ENCODE data around the gene SLC25A29. TPM values are rescaled to one million over a fixed set of nuclear protein-coding genes. Genes with fewer than 3 reads are reported as not detected.

Gene SLC25A29
- total and polyA plus RNA-seq, 2 donors from 2014 or later = 88.5 to 152 TPM

DNA sequence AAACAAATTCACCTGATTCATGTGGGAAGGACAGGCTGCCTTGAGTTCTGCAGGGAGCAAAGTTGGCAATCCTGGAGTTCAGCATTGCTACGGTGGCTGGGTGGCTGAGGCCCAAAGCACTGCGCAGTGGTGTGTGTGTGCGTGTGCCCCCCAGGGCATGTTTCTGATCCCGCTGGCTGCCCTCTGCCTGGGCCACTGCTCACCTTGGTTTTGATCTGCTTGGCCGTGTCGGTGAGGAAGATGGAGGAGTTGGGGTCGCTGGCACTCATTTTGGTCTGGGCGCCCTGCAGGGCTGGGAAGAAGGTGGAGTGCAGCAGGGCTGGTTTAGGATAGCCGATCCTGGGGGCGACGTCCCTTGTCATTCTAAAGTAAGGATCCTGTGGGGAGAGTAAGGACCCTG lies 36.0 kb upstream of the SLC25A29 start:
- Histone ChIP-seq H3K4me1 (ENCODE audit: control insufficient read depth in 2 of 3, insufficient read depth in 2 of 3, low read depth in 1 of 3, low read length in 3 of 3) (peaks cover 0 to 9% (median 0%) of the 10 kb centered on the region in 3 donors), H3K4me3 (ENCODE audit: low read length in 3 of 3) (no peak overlapping the region), H3K36me3 (ENCODE audit: control insufficient read depth in 2 of 3, insufficient read depth in 3 of 3, low read length in 3 of 3) (peaks cover 0 to 10% (median 8%) of the 10 kb centered on the region in 3 donors), H3K27me3 (ENCODE audit: control insufficient read depth, insufficient read depth, low read length) (no peaks in the 10 kb centered on the region), H3K9ac (ENCODE audit: low read length in 3 of 3) (no peak overlapping the region), H3K9me3 (ENCODE audit: control insufficient read depth in 2 of 3, insufficient read depth in 1 of 3, low read length in 3 of 3) (no peaks in the 10 kb centered on the region), H3K27ac (ENCODE audit: low read depth in 2 of 2, low read length in 2 of 2) (no peak overlapping the region)
- intact Hi-C loops (cut with DNase I) = no loop called here
- FAIRE-seq (no peak), DNase-seq (peak in 2 of 5 donors; percentile 38 to 46)
- TF ChIP-seq, protein P1, sequence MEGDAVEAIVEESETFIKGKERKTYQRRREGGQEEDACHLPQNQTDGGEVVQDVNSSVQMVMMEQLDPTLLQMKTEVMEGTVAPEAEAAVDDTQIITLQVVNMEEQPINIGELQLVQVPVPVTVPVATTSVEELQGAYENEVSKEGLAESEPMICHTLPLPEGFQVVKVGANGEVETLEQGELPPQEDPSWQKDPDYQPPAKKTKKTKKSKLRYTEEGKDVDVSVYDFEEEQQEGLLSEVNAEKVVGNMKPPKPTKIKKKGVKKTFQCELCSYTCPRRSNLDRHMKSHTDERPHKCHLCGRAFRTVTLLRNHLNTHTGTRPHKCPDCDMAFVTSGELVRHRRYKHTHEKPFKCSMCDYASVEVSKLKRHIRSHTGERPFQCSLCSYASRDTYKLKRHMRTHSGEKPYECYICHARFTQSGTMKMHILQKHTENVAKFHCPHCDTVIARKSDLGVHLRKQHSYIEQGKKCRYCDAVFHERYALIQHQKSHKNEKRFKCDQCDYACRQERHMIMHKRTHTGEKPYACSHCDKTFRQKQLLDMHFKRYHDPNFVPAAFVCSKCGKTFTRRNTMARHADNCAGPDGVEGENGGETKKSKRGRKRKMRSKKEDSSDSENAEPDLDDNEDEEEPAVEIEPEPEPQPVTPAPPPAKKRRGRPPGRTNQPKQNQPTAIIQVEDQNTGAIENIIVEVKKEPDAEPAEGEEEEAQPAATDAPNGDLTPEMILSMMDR (IDR thresholded peaks at IDR 0.05; ENCODE audit: borderline replicate concordance, extremely low read depth, insufficient read depth) = no peak

DNA sequence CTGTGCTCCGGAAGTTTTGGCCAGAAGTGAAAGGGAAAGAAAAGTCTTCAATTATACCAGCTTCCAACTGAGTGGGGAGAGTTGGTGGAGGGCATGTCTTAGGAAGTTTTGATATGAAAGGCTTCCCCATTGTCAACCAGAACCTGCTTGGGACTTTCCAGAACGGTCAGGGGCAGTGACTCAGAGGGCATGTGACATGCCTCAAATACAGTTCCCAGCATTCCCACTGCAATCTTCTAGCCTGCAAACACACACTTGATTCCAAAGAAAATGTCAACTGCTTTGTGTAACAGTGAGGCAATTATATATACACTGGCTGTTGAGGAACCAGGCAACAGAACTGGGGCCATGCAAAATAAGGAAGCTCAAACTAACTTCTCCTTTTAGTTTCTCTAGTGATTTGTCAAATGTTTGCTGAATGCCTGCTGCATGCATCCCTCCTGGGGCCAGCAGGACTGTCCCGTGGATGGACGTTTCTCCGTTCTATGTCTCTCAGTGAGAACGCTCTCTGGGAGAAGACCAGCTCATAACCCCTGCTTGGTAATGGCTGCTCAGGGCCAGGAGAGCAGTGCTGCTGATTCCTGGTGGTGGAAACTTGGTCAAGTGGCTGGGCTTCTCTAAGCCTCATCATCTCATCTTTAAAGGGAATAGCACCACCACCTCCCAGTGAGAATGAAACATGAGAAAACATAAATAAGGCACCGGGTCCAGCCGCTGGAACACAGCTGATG lies 35.2 kb upstream of the SLC25A29 start:
- Histone ChIP-seq H3K27me3 (ENCODE audit: control insufficient read depth, insufficient read depth, low read length) (no peaks in the 10 kb centered on the region), H3K9ac (ENCODE audit: low read length in 3 of 3) (no peak overlapping the region), H3K4me1 (ENCODE audit: control insufficient read depth in 2 of 3, insufficient read depth in 2 of 3, low read depth in 1 of 3, low read length in 3 of 3) (peaks cover 0 to 9% (median 0%) of the 10 kb centered on the region in 3 donors), H3K9me3 (ENCODE audit: control insufficient read depth in 2 of 3, insufficient read depth in 1 of 3, low read length in 3 of 3) (no peaks in the 10 kb centered on the region), H3K27ac (ENCODE audit: low read depth in 2 of 2, low read length in 2 of 2) (peak overlapping the region; percentile 53 to 79), H3K4me3 (ENCODE audit: low read length in 3 of 3) (no peak overlapping the region), H3K36me3 (ENCODE audit: control insufficient read depth in 2 of 3, insufficient read depth in 3 of 3, low read length in 3 of 3) (peaks cover 0 to 15% (median 9%) of the 10 kb centered on the region in 3 donors)
- TF ChIP-seq, protein P1 (IDR thresholded peaks at IDR 0.05; ENCODE audit: borderline replicate concordance, extremely low read depth, insufficient read depth) = no peak
- FAIRE-seq (no peak), DNase-seq (peak in 3 of 5 donors; percentile 27 to 69 (median 31))
- intact Hi-C loops (cut with DNase I) = no loop called here

DNA sequence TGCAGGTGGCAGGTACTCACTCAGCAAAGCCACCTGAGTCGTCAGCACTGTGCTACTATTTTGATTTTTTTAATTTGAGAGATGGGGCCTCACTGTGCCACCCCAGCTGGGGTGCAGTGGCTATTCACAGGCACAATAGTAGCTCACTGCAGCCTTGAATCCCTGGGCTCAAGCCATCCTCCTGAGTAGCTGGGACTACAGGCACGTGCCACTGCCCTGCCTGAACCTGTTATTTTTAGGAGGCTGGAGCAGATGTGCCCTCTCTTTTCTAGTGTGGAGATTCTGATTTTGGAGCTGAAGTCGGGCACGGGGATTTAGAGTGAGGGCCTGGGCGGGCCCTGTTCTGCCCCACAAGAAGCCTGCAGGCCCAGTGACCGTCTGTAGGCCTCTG lies 34.2 kb upstream of the SLC25A29 start:
- FAIRE-seq (no peak), DNase-seq (no peak)
- Histone ChIP-seq H3K9me3 (ENCODE audit: control insufficient read depth in 2 of 3, insufficient read depth in 1 of 3, low read length in 3 of 3) (no peaks in the 10 kb centered on the region), H3K9ac (ENCODE audit: low read length in 3 of 3) (no peak overlapping the region), H3K36me3 (ENCODE audit: control insufficient read depth in 2 of 3, insufficient read depth in 3 of 3, low read length in 3 of 3) (peaks cover 0 to 15% (median 6%) of the 10 kb centered on the region in 3 donors), H3K4me3 (ENCODE audit: low read length in 3 of 3) (no peak overlapping the region), H3K4me1 (ENCODE audit: control insufficient read depth in 2 of 3, insufficient read depth in 2 of 3, low read depth in 1 of 3, low read length in 3 of 3) (peaks cover 0 to 9% (median 0%) of the 10 kb centered on the region in 3 donors), H3K27me3 (ENCODE audit: control insufficient read depth, insufficient read depth, low read length) (no peaks in the 10 kb centered on the region), H3K27ac (ENCODE audit: low read depth in 2 of 2, low read length in 2 of 2) (no peak overlapping the region)
- TF ChIP-seq, protein P1 (IDR thresholded peaks at IDR 0.05; ENCODE audit: borderline replicate concordance, extremely low read depth, insufficient read depth) = no peak
- intact Hi-C loops (cut with DNase I) = no loop called here

All from kidney (tissue), 14 donors.